Measurements from ENCODE around the gene ERICH3.
A peak's percentile ranks its signal among the peaks of the same experiment; 100 is the strongest.

Gene ERICH3

DNA sequence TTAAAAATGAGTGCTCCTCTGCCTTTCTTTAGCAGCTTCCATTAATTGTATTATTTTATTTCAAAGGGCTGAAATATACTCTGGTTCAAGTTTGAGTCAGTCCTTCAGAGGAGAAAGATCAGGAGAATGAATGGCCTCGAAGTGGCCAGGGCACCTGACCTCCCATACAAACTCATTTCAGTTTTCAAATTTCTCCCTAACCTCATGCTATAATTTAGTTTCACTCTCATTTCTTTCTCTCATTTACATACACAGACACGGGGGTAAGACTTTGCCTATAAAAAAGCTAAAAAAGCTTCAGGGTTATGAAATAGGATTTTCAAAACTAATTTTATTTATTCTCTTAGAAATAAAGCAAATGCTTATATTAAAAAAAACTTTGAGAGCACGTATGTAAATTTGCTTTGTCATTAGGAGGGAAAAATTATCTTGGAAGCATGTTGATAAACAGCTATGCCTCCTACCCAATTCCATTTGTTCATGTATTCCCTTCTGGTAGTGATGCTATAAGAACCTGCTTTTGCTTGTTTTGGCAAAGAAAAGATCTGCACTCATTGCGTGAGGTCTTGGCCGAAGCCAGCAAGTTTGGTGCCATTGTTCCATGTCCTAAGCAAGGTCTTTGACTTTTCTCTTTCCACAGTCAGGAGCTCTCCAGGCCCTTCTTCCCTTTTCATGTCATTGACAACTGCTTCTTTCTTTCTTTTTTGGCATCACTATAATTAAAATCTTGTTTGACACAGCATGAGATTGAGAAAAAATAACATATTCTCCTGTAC lies 80.8 kb downstream of the ERICH3 start:
- ATAC-seq, result no peak
- TF ChIP-seq RARB (CRISPR knock-in tag; IDR thresholded peaks at IDR 0.05) (no peak), SNAI2 (CRISPR knock-in tag; IDR thresholded peaks at IDR 0.05) (no peak), ZNF565 (CRISPR knock-in tag; conservative IDR thresholded peaks at IDR 0.05; ENCODE audit: low read depth) (no peak), BACH2 (CRISPR knock-in tag; IDR thresholded peaks at IDR 0.05; ENCODE audit: borderline replicate concordance) (no peak), ESRRG (CRISPR knock-in tag; IDR thresholded peaks at IDR 0.05) (no peak), OSR1 (CRISPR knock-in tag; IDR thresholded peaks at IDR 0.05) (no peak), TOX (CRISPR knock-in tag; IDR thresholded peaks at IDR 0.05; ENCODE audit: borderline replicate concordance) (no peak), ZFP30 (CRISPR knock-in tag; IDR thresholded peaks at IDR 0.05) (no peak), GLIS3 (CRISPR knock-in tag; IDR thresholded peaks at IDR 0.05) (no peak), ARNTL (CRISPR knock-in tag; IDR thresholded peaks at IDR 0.05; ENCODE audit: borderline replicate concordance, low read depth) (no peak)
- TF ChIP-seq, protein P1, sequence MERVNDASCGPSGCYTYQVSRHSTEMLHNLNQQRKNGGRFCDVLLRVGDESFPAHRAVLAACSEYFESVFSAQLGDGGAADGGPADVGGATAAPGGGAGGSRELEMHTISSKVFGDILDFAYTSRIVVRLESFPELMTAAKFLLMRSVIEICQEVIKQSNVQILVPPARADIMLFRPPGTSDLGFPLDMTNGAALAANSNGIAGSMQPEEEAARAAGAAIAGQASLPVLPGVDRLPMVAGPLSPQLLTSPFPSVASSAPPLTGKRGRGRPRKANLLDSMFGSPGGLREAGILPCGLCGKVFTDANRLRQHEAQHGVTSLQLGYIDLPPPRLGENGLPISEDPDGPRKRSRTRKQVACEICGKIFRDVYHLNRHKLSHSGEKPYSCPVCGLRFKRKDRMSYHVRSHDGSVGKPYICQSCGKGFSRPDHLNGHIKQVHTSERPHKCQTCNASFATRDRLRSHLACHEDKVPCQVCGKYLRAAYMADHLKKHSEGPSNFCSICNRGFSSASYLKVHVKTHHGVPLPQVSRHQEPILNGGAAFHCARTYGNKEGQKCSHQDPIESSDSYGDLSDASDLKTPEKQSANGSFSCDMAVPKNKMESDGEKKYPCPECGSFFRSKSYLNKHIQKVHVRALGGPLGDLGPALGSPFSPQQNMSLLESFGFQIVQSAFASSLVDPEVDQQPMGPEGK (CRISPR knock-in tag; IDR thresholded peaks at IDR 0.05; ENCODE audit: borderline replicate concordance), result no peak
- TF ChIP-seq, protein P2, sequence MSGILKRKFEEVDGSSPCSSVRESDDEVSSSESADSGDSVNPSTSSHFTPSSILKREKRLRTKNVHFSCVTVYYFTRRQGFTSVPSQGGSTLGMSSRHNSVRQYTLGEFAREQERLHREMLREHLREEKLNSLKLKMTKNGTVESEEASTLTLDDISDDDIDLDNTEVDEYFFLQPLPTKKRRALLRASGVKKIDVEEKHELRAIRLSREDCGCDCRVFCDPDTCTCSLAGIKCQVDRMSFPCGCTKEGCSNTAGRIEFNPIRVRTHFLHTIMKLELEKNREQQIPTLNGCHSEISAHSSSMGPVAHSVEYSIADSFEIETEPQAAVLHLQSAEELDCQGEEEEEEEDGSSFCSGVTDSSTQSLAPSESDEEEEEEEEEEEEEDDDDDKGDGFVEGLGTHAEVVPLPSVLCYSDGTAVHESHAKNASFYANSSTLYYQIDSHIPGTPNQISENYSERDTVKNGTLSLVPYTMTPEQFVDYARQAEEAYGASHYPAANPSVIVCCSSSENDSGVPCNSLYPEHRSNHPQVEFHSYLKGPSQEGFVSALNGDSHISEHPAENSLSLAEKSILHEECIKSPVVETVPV (CRISPR knock-in tag; IDR thresholded peaks at IDR 0.05), result no peak

DNA sequence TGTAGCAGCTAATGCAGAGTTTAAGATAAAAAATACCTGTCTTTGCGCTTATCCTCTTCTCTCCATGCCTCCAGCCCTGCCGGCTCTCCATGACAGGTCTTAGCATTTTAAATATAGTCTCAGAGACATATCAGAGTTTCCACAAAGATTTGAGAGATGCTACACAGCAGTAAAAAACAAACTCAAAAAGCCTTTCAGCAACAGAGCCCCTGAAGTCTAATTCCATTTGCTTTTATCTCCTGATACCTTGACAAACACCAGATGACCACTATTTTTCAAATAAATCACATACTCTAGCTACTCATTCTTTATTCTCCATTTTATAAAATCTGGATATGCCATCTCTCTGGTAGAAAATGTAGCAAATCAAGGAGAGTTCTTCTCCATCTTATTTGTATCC lies 81.6 kb downstream of the ERICH3 start:
- TF ChIP-seq SNAI2 (CRISPR knock-in tag; IDR thresholded peaks at IDR 0.05) (0 out of 2 replicates have a peak, but pooled peaks have one; percentile 18), TCF4 (CRISPR knock-in tag; IDR thresholded peaks at IDR 0.05; ENCODE audit: borderline replicate concordance) (peak; percentile 73), ISL1 (CRISPR knock-in tag; IDR thresholded peaks at IDR 0.05) (peak; percentile 83), ZNF70 (CRISPR knock-in tag; IDR thresholded peaks at IDR 0.05) (no peak)
- ATAC-seq, result no peak; the same call in 2 of the 3 replicates

DNA sequence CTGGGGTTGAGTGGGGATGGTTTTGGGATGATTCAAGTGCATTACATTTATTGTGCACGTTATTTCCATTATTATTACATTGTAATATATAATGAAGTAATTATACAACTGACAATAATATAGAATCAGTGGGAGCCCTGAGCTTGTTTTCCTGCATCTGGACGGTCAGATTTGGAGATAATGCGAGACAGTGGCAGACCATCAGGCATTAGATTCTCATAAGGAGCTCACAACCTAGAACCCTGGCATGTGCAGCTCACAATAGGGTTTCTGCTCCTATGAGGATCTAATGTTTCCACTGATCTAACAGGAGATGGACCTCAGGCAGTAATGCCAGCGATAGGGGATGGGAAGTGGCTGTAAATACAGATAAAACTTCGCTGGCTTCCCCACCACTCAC lies 83.3 kb downstream of the ERICH3 start:
- no peak for ATAC-seq
- TF ChIP-seq PPARA (CRISPR knock-in tag; IDR thresholded peaks at IDR 0.05; ENCODE audit: borderline replicate concordance) (no peak), ESRRG (CRISPR knock-in tag; IDR thresholded peaks at IDR 0.05) (no peak)
- TF ChIP-seq, protein P3, sequence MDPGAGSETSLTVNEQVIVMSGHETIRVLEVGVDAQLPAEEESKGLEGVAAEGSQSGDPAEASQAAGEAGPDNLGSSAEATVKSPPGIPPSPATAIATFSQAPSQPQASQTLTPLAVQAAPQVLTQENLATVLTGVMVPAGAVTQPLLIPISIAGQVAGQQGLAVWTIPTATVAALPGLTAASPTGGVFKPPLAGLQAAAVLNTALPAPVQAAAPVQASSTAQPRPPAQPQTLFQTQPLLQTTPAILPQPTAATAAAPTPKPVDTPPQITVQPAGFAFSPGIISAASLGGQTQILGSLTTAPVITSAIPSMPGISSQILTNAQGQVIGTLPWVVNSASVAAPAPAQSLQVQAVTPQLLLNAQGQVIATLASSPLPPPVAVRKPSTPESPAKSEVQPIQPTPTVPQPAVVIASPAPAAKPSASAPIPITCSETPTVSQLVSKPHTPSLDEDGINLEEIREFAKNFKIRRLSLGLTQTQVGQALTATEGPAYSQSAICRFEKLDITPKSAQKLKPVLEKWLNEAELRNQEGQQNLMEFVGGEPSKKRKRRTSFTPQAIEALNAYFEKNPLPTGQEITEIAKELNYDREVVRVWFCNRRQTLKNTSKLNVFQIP (CRISPR knock-in tag; IDR thresholded peaks at IDR 0.05; ENCODE audit: borderline replicate concordance, low read depth), result no peak

DNA sequence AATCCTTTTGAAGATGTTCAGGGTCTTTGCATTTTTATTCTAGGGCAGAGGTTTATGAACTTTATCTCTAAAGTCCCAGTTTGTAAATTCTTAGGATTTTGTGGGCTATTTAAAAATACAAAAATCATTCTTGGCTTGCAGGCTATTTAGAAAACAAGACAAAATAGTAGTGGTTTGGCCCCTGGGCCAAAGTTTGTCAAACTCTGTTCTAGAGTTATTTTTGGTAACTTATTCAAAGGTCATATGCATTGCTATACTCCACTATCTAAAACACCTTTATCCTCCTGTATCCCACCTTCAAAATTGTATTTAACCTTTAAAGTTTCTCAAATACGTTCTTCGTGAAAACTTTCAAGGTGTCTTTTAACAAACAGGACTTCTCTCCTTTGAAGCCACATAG lies 85.7 kb downstream of the ERICH3 start:
- ATAC-seq, result no peak
- no peak for TF ChIP-seq ARNTL (CRISPR knock-in tag; IDR thresholded peaks at IDR 0.05; ENCODE audit: borderline replicate concordance, low read depth)
- TF ChIP-seq ISL1 (CRISPR knock-in tag; IDR thresholded peaks at IDR 0.05), result no peak
- TF ChIP-seq OSR1 (CRISPR knock-in tag; IDR thresholded peaks at IDR 0.05), result no peak
- TF ChIP-seq ZNF70 (CRISPR knock-in tag; IDR thresholded peaks at IDR 0.05), result no peak
- TF ChIP-seq CSDC2 (CRISPR knock-in tag; IDR thresholded peaks at IDR 0.05), result no peak
- TF ChIP-seq ZFP3 (CRISPR knock-in tag; IDR thresholded peaks at IDR 0.05), result no peak
- TF ChIP-seq, protein P3 (CRISPR knock-in tag; IDR thresholded peaks at IDR 0.05; ENCODE audit: borderline replicate concordance, low read depth), result no peak
- TF ChIP-seq GLIS3 (CRISPR knock-in tag; IDR thresholded peaks at IDR 0.05), result no peak
